Amniotic epithelial cell (primary cell): ENCODE measurements around the gene EIF4E1B.

Experiments used
- DNase-seq: peaks from one replicate; pipeline ENCODE4 v3.0.0-alpha.2; 2010; ENCODE audit warnings: low read depth

Gene EIF4E1B

GRCh38 chr5:176664479-176664878 lies 34.0 kb downstream of the EIF4E1B start:
- no peak for DNase-seq

- no peak for DNase-seq
These were observed 34.4 kb downstream of the EIF4E1B start for GRCh38 chr5:176664886-176665285.

DNA sequence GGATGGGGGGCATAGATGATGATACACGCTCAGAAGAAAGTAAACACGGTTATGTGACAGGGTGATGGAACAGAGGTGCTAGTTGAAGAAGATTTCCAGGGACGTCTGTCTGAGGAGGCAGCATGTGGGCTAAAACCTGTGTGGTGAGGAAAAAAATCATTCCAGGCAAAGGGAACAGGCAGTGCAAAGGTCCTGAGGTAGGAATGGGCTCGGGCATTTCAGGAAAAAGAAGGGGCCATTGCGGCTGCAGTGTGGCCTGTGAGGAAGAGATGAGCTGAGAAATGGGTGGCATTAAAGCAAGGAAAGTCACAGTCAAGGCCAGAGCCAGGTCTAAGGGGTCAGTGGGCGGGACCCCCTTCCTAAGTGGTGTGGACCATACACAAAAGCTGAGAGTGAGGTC lies 35.0 kb downstream of the EIF4E1B start:
- no peak for DNase-seq

- no peak for DNase-seq
These were observed 37.2 kb downstream of the EIF4E1B start for GRCh38 chr5:176667637-176668036.

DNA sequence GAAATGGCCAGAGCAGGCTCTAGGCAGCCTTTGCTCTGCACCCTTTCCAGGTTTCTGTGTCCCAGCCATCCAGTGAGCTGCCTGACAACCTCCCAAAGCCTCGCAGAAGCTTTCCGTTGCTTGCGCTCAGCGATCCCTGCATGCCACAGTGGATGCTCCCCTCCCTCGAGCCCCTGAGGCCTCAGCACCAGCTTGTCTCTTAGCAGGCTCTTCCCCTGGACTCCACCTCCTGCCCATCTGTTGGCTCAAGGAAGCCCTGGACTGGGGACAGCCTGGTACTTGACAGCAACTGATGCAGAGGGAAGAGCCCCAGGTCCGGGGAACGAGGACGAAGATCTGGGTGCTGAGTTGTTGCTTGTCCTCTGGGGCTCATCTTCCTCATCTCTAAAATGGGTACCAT lies 40.0 kb downstream of the EIF4E1B start:
- no peak for DNase-seq

DNA sequence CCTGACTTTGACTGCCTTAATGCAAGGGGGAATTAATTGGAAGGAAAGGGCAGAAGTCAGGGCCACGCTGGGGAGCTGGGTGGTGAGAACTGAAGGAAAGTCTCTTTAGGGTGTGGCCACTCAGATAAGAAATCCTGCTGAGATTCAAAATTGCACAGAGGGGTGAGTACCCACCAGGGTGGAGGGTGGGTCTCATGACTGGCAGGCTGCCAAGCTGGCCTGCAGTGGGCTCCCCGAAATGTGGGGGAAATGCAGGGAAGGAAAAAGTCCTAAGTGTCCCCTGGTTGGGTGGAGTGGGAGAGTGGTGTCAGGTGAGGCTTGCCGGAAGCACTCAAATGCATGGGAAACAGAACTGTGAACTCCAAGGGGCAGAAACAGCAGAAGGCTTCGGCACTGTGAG lies 40.9 kb downstream of the EIF4E1B start:
- no peak for DNase-seq

DNA sequence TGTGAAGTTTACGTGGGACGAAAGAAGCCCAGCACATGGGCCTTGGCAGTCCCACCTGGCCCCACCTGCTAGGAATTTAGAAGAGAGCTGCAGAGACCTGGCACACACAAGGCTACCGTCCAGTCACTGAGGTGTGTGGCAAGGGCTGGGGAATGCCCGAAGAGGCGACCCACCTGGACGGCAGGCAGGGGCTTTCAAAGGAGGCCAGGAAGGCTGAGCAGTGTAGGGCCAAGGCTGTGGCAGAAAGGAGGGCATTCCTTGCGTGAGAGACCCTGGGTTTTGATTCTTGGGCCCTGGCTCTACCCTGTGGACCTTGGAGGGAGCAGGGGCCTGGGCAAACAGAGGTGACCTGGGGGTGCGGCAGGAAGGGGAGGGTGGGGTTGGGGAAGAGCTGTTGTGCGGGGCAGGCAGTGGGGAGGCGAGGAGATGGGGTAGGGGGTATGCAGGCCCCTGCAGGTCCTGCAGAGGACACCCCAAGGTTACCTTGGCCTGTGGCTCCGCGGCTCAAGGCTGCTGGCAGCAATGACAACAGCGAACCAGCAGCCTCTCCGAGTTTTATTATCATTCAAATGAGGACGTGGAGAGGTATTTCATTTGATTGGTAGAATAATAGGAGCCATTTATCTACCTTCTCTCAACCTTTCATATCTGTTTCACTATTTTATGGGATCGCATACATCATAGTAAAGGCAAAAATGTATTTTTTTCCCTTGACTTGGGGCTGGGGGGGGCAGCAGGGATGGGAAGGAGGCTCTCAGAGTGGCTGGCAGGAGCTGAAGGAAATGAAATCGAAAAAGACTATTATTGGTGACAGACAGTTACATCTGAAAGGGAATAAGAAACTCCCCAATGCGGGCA lies 41.6 kb downstream of the EIF4E1B start:
- DNase-seq: no peak

DNA sequence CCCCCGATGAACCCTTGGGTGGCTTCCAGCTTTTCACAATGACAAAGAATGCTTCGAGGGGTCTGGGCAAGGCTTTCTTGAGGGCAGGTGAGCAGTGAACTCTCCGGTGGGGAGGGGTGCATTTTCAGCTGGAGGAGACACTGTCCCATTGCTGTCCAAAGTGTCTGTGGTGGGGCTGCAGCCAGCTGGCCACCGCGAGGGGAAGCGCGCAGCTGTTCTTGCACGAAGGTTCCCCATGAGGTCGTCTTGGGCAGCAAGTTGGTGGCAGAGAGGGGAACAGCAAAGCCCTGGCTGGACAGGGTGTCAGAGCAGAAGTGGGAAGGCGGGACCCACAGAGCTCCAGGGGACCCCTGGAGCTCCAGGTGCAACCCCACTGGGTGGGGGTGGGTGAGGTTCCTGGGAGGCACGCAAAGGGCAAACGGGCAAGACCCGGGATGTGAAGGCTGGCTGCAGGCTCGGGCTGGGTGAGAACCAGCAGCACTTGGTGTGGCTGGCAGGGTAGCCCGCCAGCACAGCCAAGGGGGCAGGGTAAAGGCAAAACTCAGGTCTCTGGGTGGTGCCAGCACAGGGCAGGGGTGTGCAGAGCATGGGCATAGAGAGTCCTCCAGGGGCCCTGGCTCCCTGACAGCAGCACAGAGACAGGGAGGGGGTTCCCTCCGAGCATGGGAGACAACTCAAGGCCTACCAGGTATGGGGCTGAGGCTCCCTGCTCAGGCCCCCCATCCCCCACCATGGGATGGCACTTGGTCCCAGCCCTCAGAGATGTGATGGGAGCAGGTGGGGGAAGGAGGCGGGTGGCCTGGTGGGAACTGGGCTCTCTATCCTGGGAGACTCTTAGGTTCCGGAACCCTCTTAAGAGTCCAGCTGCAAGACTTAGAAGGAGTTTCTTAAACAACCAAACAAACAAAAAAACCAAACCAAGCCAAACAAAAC lies 43.4 kb downstream of the EIF4E1B start:
- DNase-seq: no peak

GRCh38 chr5:176674799-176675198 lies 44.3 kb downstream of the EIF4E1B start:
- DNase-seq: no peak

GRCh38 chr5:176675676-176676360 lies 45.3 kb downstream of the EIF4E1B start:
- DNase-seq: peak; percentile 21

- no peak for DNase-seq
These were observed 45.9 kb downstream of the EIF4E1B start for GRCh38 chr5:176676361-176676824.

GRCh38 chr5:176677209-176677939 lies 46.9 kb downstream of the EIF4E1B start:
- DNase-seq: no peak

DNA sequence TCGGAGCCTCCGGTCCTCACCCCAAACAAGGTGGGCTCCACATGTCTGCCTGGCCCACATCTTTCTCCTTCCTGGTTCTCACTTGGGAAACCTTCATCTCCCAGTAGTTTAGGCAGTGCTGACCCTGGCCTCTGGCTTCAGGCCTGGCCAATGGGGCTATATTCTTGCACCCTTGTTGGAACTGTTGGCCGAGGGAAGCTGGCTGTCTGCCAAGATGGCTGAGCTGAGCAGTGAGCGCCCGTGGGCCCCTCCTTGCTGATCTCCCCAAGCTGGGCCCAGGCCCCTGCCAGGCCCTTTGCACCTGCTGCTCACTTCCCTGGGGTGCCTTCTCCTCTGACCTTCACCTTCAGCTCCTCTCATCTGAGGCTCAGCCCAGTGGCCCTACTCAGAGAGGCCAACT lies 48.1 kb downstream of the EIF4E1B start:
- DNase-seq: no peak

GRCh38 chr5:176679365-176680225 lies 49.1 kb downstream of the EIF4E1B start:
- no peak for DNase-seq

DNA sequence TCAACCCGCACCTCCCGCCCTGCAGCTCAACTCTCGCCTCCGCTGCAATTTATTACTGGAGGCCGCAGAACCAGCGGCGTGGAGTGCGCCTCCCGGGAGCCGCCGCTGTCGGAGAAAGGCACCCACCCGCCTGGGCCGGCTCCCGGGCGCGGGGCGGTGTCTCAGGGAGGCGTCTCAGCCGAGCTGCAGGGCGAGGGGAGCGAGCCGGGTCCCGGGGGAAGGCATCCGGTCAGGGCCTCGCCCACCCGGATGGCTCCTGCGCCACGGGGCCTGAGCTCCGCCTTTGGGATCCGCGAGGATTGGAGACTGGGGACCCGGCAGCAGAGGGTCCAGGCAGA lies 49.7 kb downstream of the EIF4E1B start:
- no peak for DNase-seq

GRCh38 chr5:176682016-176682531 lies 51.6 kb downstream of the EIF4E1B start:
- DNase-seq: no peak

GRCh38 chr5:176685010-176685409 lies 54.5 kb downstream of the EIF4E1B start:
- no peak for DNase-seq

DNA sequence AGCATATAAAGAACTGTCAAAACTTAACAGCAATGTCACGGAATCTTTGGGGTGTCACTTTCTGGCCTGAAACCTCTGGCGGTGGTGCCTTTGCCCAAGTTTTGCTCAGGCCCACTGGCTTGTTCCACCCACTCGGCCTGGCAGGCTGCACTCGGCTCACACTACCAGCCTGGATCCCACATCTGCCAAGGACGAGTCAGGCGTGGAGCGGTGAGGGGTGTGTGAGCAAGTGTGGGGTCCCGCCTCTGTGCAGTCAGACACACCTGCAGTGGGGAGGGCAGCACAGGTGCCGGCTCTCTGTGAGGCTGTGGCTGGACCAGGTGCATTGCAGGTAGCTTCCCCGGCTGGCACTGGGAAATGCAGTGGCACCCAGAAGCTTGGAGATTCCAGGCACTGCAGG lies 56.8 kb downstream of the EIF4E1B start:
- DNase-seq: no peak

DNA sequence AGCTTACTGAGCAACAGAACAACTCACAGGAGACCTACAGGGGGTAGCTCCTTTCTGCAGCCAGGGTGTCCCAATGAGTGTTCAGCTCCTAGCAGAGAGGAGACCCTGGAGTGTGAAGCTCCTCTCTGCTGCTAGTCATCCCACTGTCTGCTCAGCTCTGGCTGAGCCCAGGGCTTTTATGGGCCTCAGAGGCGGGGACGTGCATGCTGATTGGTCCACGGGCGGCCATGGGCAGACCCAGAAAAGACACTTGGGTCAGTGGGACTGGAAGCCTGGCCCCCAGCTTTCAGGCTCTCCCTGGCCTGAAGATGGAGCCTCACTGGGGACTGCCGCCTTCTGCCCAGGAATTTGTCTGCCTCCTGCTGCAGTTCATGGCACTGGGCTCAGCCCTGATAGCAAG lies 57.4 kb downstream of the EIF4E1B start:
- DNase-seq: no peak

DNA sequence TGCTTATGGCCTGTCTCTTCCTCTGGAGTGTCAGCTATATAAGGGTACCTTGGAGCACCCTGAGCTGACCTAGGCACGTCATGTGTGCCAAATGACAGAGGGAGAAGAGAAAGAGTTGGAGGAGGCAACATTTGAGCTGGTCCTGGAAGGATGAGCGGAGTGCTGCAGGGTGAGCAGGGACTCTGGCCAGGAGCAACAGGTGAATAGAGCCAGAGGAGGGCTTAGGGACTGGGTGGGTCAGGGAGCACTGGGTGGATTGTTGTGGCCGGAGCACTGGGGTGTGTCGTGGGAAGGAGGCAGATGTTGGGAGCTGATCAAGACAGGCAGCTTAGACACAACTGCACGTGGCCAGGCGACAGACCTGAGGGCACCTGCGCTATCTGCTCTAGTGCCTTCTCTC lies 60.4 kb downstream of the EIF4E1B start:
- no peak for DNase-seq

GRCh38 chr5:176691524-176691923 lies 61.0 kb downstream of the EIF4E1B start:
- DNase-seq: no peak
